IMR-90 (cell line): ENCODE measurements around the gene TTF2.

ENCODE experiments used
- CHD1 ChIP-seq: IDR thresholded peaks from 2 replicates; pipeline ENCODE4 v1.6.1; 2012; ENCODE audit warnings: low read depth, low read length, improper control_type of control experiment
- CTCF ChIP-seq: conservative IDR thresholded peaks from 2 replicates; pipeline ENCODE4 v1.5.1; 2012; ENCODE audit warnings: mild to moderate bottlenecking, low read depth, low read length, improper control_type of control experiment
- MAFK ChIP-seq: IDR thresholded peaks from 2 replicates; pipeline ENCODE4 v1.6.1; 2012; ENCODE audit warnings: low read depth, low read length, improper control_type of control experiment
- MAZ ChIP-seq: IDR thresholded peaks from 2 replicates; pipeline ENCODE4 v1.6.1; 2012; ENCODE audit warnings: low read depth, mild to moderate bottlenecking, low read length, improper control_type of control experiment, moderate library complexity, borderline replicate concordance
- MXI1 ChIP-seq: IDR thresholded peaks from 2 replicates; pipeline ENCODE4 v1.6.1; 2012; ENCODE audit warnings: low read depth, mild to moderate bottlenecking, low read length, moderate library complexity, borderline replicate concordance
- POLR2A ChIP-seq: IDR thresholded peaks from 2 replicates; pipeline ENCODE4 v1.6.1; 2012; ENCODE audit warnings: mild to moderate bottlenecking, low read depth, low read length
- RAD21 ChIP-seq: IDR thresholded peaks from 2 replicates; pipeline ENCODE4 v1.6.1; 2012; ENCODE audit warnings: low read length, improper control_type of control experiment
- RFX5 ChIP-seq: IDR thresholded peaks from 2 replicates; pipeline ENCODE4 v1.8.0; 2012; ENCODE audit warnings: low read depth, mild to moderate bottlenecking, low read length, moderate library complexity
- SMC3 ChIP-seq: fragments of 150-350 bp; IDR thresholded peaks from 2 replicates; pipeline ENCODE4 v1.6.1; 2016; ENCODE audit warnings: low read depth, mild to moderate bottlenecking, antibody characterized with exemption, low read length, moderate library complexity

- TF ChIP-seq RFX5 (no peak), MAFK (no peak), CTCF (no peak), SMC3 (no peak), RAD21 (no peak), POLR2A (no peak), CHD1 (no peak), MXI1 (no peak), MAZ (no peak)
Observed at GRCh38 chr1:117105722-117106121, 45.6 kb downstream of the TTF2 start.
